ENCODE data around the gene NCS1.
A peak's percentile ranks its signal among the peaks of the same experiment; 100 is the strongest.

NCS1 gene

DNA sequence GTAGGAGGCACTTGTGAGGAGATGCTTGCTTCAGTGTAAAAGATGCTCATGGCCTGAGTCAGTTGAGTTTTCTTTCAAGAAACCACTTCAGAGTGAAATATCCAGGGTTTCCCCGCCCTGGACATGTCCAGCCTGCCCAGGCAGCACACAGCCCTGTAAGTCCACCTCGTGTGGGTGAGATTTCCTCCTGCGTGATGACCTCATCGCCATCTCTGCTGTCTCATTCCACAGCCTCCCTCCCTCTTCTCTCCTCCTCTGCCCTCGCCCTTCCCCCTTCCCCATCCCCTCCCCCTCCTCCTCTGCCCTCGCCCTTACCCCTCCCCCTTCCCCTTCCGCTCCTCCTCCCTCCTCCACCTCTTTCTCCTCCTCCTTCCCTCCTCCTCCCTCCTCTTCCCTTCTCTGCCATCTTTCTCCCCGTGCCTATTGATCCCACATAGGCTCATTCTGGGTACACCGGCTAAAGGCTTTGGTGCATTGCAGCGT is 34.0 kb upstream of the NCS1 start:
- TF ChIP-seq CTCF (IDR thresholded peaks at IDR 0.05): no peak
- H3K36me3 ChIP-seq: peaks cover 26% of the 10 kb centered on the region
- no peaks in the 10 kb centered on the region for H3K9me3 ChIP-seq
- peaks cover 24 to 33% of the 10 kb centered on the region in 2 experiments for H3K4me1 ChIP-seq (ENCODE audit: control insufficient read depth in 1 of 2, insufficient read depth in 1 of 2, low read depth in 1 of 2, low read length in 1 of 2)
- H3K27me3 ChIP-seq: peaks cover 18% of the 10 kb centered on the region
- H3K27ac ChIP-seq: peak overlapping the region; percentile 57
- H3K4me3 ChIP-seq (ENCODE audit: low read depth in 1 of 2, low read length in 1 of 2): peak overlapping the region in 1 of 2 experiments; percentile 31

DNA sequence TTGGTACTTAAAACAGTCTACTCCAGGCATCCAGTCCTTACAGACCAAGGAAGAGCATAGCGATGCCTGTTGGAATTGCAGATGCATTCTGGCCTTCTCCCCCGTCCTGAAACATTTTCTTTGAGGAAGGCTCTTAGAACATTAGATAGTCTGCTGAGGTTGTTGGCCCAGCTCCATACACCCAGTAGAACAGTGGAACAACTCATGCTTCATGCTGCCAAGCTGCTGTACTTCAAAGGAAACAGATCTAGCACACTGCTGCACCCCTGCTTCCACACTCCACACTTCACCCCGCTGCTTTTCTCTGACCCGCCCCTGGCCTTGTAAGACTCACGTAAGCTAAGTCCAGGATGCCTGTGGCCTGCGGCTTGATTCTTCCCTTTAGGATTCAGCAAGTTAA is 33.4 kb upstream of the NCS1 start:
- Histone ChIP-seq H3K4me3 (ENCODE audit: low read depth in 1 of 2, low read length in 1 of 2) (no peak overlapping the region), H3K4me1 (ENCODE audit: control insufficient read depth in 1 of 2, insufficient read depth in 1 of 2, low read depth in 1 of 2, low read length in 1 of 2) (peaks cover 24 to 33% of the 10 kb centered on the region in 2 experiments), H3K27ac (peak overlapping the region; percentile 57), H3K9me3 (no peaks in the 10 kb centered on the region), H3K27me3 (peaks cover 24% of the 10 kb centered on the region), H3K36me3 (peaks cover 20% of the 10 kb centered on the region)
- TF ChIP-seq CTCF (IDR thresholded peaks at IDR 0.05): no peak

DNA sequence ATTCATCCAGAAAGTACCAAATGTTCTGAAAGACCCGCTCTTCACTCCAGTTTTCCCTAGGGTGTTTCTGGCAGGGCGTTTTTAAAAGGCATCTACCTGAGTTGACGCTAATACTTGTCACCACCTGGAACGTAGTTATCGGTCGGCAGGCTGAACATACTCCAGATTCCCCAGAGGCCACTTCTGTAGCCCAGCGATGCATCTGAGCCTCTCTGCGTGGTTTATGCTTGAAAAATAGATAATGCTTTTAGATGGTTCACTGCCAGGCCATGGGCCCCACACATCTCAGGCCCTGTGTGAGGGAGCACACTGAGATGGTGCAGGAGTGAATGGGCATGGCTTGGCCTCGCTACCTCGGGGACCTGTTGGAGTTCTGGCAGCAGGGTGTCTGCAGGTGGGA is 33.0 kb upstream of the NCS1 start:
- Histone ChIP-seq H3K27ac (no peak overlapping the region), H3K27me3 (peaks cover 29% of the 10 kb centered on the region), H3K4me1 (ENCODE audit: control insufficient read depth in 1 of 2, insufficient read depth in 1 of 2, low read depth in 1 of 2, low read length in 1 of 2) (peaks cover 24 to 33% of the 10 kb centered on the region in 2 experiments), H3K36me3 (peaks cover 16% of the 10 kb centered on the region), H3K4me3 (ENCODE audit: low read depth in 1 of 2, low read length in 1 of 2) (no peak overlapping the region), H3K9me3 (no peaks in the 10 kb centered on the region)
- no peak for TF ChIP-seq CTCF (IDR thresholded peaks at IDR 0.05)

GRCh38 chr9:130140706-130141105 is 31.5 kb upstream of the NCS1 start:
- Histone ChIP-seq H3K4me1 (ENCODE audit: control insufficient read depth in 1 of 2, insufficient read depth in 1 of 2, low read depth in 1 of 2, low read length in 1 of 2) (peaks cover 24 to 29% of the 10 kb centered on the region in 2 experiments), H3K27ac (no peak overlapping the region), H3K27me3 (peaks cover 43% of the 10 kb centered on the region), H3K9me3 (no peaks in the 10 kb centered on the region), H3K36me3 (peaks cover 1% of the 10 kb centered on the region), H3K4me3 (ENCODE audit: low read depth in 1 of 2, low read length in 1 of 2) (no peak overlapping the region)
- no peak for TF ChIP-seq CTCF (IDR thresholded peaks at IDR 0.05)

DNA sequence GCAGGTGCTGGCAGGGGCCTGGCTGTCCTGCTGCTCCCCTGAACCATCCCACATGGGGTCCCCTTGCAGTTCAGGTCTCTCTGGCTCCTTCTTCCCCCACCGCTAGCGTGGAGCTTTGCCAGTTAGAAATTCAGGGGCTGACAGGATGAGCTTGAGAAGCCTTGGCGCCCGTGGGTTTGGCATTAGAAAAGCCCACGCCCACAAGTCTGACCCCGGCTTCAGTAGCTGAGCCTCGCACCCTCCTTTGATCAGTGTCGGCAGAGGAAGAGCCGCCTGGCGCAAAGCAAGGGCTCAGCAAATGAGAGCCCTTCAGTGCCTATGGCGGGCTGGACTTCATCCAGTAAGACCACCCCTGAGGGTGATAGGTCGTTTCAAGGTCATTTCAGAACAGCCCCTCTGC is 30.1 kb upstream of the NCS1 start:
- Histone ChIP-seq H3K4me3 (ENCODE audit: low read depth in 1 of 2, low read length in 1 of 2) (no peak overlapping the region), H3K27ac (no peak overlapping the region)

More for the DNA sequence above, 30.1 kb upstream of the NCS1 start:
- no peak for TF ChIP-seq CTCF (IDR thresholded peaks at IDR 0.05)
- Histone ChIP-seq H3K4me1 (ENCODE audit: control insufficient read depth in 1 of 2, insufficient read depth in 1 of 2, low read depth in 1 of 2, low read length in 1 of 2) (peaks cover 15 to 16% of the 10 kb centered on the region in 2 experiments), H3K27me3 (peaks cover 55% of the 10 kb centered on the region), H3K9me3 (no peaks in the 10 kb centered on the region), H3K36me3 (no peaks in the 10 kb centered on the region)

Measured in neutrophil (primary cell).